ENCODE data around the gene TRPV2. TPM values are rescaled to one million over a fixed set of nuclear protein-coding genes. Genes with fewer than 3 reads are reported as not detected.

The TRPV2 gene
- total and polyA plus RNA-seq, 7 donors, result 1.6 to 10.3 (median 3.9) TPM

DNA sequence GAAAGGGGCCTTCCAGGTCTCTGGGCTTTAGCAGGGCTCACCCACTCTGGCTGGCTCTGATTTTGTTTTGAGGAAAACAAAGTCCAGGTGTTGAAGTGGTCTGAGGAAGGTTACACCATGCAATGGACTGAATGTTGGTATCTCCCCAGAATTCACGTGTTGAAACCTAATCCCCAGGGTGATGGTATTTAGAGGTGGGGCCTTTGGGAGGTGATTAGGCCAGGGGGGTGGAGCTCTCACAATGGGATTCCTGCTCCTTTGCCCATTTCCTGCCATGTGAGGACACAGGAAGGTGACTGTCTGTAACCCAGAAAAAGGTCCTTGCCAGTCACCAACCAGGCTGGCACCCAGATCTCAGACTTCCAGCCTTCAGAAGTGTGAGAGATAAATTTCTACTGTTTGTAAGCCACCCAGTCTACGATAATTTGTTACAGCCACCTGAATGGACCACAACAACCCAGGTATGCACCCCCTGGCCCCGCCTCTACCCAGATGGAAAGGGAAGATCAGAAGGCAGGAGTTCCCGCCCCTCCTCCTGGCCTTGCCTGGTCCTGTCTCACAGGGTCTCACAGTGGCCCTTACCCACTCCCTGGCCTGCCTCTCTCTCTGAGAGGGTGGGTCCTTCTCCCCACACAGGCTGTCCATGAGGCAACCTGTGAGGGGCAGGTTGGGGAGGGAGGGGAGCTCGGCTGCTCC lies 44.6 kb downstream of the TRPV2 start:
- Histone ChIP-seq H3K27me3 (ENCODE audit: insufficient read depth in 3 of 3, low read length in 2 of 3) (no peaks in the 10 kb centered on the region), H3K36me3 (ENCODE audit: insufficient read depth in 1 of 2, low read depth in 1 of 2) (no peaks in the 10 kb centered on the region), H3K4me3 (no peak overlapping the region), H3K27ac (no peak overlapping the region), H3K4me1 (no peaks in the 10 kb centered on the region), H3K9me3 (no peaks in the 10 kb centered on the region)
- no peak for TF ChIP-seq CTCF (IDR thresholded peaks at IDR 0.05)
- DNase-seq (no peak), ATAC-seq (no peak)
- 79 to 83% (median 83%) methylated on average over 5 of the region's 5 CpGs for WGBS, 3 donors
- intact Hi-C loops (cut with DNase I), result no loop called here

DNA sequence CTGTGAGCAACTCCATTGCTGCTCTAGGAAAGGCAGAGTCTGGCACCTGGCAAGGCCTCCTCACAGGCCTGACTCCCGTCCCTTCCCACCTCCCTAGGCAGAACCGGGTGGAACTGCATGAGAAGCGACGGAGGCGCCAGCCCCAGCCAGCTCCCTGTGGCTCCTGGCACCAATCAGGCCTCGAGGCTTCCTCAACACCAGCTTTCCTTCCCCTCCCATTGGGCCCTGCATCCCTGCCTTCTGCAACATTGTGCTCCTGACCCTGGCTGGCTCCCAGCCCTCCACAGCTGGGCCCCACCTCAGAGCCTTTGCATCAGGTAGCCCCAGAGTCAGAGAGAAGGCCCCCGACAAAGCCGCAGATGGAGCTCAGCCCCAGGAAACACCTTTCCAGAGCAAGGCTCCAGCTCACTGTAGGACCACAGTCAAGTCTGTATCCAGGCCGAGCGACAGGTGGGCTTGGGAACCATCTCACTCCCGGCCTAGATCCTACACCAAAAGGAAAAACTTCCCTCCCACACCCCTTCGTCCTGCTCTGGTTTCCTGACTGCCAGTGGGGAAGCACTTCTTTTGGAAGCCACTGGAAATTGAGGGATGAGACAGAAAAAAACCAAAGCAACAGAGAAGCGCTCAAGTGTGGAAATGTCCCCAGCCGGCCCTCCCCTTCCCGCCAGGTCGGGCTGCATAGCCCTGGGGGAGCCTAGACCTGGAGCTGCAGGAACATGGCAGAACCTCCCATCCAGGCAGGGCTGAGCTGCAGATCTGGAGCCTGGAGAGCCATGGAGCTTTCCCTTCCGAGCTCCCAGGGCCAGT lies 45.6 kb downstream of the TRPV2 start:
- Histone ChIP-seq H3K4me3 (no peak overlapping the region), H3K27ac (no peak overlapping the region), H3K27me3 (ENCODE audit: insufficient read depth in 3 of 3, low read length in 2 of 3) (no peaks in the 10 kb centered on the region), H3K9me3 (no peaks in the 10 kb centered on the region), H3K36me3 (ENCODE audit: insufficient read depth in 1 of 2, low read depth in 1 of 2) (no peaks in the 10 kb centered on the region), H3K4me1 (no peaks in the 10 kb centered on the region)
- DNase-seq, result no peak
- TF ChIP-seq CTCF (IDR thresholded peaks at IDR 0.05), result no peak
- WGBS, 3 donors, result 92 to 93% (median 92%) methylated on average over 17 of the region's 17 CpGs
- intact Hi-C loops (cut with DNase I), result no loop called here
- ATAC-seq, result no peak

DNA sequence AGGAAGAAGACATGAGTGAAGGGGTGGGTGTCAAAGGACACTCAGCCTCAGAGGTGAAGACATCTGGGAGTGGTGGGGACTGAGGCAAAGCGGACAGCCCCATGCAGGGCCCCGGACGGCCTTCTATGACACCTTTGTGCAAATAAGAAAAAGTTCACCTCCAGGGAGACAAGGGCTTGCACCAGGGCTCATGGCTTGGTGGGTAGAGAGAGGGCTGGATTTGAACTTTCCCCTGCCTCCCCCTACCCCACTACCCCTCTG lies 46.2 kb downstream of the TRPV2 start:
- Histone ChIP-seq H3K27me3 (ENCODE audit: insufficient read depth in 3 of 3, low read length in 2 of 3) (no peaks in the 10 kb centered on the region), H3K27ac (no peak overlapping the region), H3K4me3 (no peak overlapping the region), H3K4me1 (no peaks in the 10 kb centered on the region), H3K36me3 (ENCODE audit: insufficient read depth in 1 of 2, low read depth in 1 of 2) (no peaks in the 10 kb centered on the region), H3K9me3 (no peaks in the 10 kb centered on the region)
- no peak for ATAC-seq
- 94 to 98% (median 98%) methylated on average over 3 of the region's 3 CpGs for WGBS, 3 donors
- DNase-seq, result no peak
- TF ChIP-seq CTCF (IDR thresholded peaks at IDR 0.05), result no peak
- intact Hi-C loops (cut with DNase I), result no loop called here

DNA sequence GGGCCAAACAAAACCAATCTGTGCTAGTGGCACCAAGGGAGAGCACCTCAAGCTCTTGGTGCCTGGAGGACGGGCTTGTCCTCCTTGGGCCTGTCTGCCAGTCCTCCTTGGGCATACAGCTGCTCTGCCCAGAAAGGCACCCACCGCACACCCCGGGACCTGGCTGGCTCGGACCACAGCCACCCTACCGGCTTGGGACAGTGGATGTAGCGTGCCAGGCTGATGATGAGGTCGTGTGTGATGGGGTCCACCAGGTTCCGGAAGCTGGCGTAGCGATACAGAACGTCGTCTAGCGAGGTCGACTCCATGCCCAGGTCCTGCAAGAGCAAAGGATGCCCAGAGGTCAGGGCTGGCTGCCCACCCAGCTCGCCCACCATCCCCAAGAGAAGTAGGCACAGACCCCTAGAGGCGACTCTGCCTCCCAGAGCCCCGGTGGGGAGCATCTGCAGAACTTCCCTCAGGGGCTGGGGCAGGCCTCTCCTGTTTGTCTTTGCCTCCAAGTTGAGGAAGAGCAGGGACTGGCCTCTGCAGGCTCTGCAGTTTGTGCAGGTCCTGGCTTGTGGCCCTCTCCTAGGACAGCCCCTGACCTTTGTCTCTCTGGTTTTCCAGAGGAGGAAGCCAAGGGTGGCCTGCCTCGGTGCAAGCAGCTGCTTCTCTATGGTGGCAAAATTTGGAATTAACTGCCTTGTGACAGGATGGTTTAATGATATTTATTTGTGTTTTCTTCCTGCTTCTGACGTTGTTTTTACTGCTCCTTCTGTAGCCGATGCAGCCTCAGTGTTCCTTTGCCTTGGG lies 46.9 kb downstream of the TRPV2 start:
- TF ChIP-seq CTCF (IDR thresholded peaks at IDR 0.05), result no peak
- ATAC-seq (no peak), DNase-seq (no peak)
- WGBS, 3 donors, result 68 to 77% (median 71%) methylated on average over 20 of the region's 20 CpGs
- no peaks in the 10 kb centered on the region for H3K4me1 ChIP-seq
- no peaks in the 10 kb centered on the region for H3K36me3 ChIP-seq (ENCODE audit: insufficient read depth in 1 of 2, low read depth in 1 of 2)
- no peak overlapping the region for H3K4me3 ChIP-seq
- intact Hi-C loops (cut with DNase I), result no loop called here
- no peaks in the 10 kb centered on the region for H3K27me3 ChIP-seq (ENCODE audit: insufficient read depth in 3 of 3, low read length in 2 of 3)
- no peaks in the 10 kb centered on the region for H3K9me3 ChIP-seq
- H3K27ac ChIP-seq, result no peak overlapping the region
